ENCODE measurements around the gene PLBD1.

GRCh38 chr12:14460212-14460841 lies 107.4 kb downstream of the PLBD1 start:
- no peak for TF ChIP-seq CTCF (IDR thresholded peaks at IDR 0.05)
- TF ChIP-seq POLR2A (IDR thresholded peaks at IDR 0.05): no peak
